Measurements from ENCODE around the gene SLAMF6. TPM values are rescaled to one million over a fixed set of nuclear protein-coding genes. Genes with fewer than 3 reads are reported as not detected.

The SLAMF6 gene
- total RNA-seq, 6 experiments from 2014 or later: 0.26 to 1.1 (median 0.69) TPM

DNA sequence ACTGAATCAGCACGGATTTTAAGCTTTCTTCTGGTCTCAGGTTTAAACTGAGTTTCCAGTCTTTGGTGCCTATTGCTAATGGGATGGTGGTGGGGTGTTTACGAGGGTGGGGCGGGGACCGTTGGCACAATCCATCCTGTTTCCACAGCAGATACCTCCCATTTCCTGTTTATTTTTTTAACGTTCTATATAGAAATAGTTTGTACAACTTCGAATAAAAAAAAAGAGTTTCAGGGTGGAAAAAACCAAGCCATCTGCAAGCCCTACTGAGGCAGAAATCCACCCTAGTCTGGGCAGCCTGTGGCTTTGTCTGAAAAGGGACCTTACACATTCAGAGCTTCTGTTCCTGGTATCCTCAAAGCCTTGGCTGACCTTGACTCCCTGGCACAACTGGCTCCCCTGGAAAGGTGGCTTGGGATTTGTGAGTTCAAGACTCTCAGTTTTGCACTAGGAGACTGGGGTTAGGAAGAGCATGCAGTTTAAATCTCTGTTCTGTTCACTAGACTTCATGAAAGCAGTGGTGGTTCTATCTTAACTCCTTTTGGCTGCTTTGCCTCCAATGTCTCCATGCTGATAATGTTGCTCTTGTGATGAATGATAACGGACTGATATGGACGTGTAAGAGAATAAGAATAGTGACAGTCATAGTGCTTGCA is 76.0 kb downstream of the SLAMF6 start:
- DNase-seq: no peak
- Histone ChIP-seq H3K27ac (no peak overlapping the region), H3K36me3 (no peaks in the 10 kb centered on the region), H3K4me3 (no peak overlapping the region), H3K4me1 (no peaks in the 10 kb centered on the region), H3K9me3 (no peaks in the 10 kb centered on the region), H3K27me3 (no peaks in the 10 kb centered on the region)
- WGBS (ENCODE audit: insufficient coverage, low coverage, low lambda C conversion rate, missing lambda C conversion rate): 51% methylated on average over 8 of the region's 8 CpGs
- intact Hi-C loops (cut with DNase I): no loop called here
- TF ChIP-seq, protein P1, sequence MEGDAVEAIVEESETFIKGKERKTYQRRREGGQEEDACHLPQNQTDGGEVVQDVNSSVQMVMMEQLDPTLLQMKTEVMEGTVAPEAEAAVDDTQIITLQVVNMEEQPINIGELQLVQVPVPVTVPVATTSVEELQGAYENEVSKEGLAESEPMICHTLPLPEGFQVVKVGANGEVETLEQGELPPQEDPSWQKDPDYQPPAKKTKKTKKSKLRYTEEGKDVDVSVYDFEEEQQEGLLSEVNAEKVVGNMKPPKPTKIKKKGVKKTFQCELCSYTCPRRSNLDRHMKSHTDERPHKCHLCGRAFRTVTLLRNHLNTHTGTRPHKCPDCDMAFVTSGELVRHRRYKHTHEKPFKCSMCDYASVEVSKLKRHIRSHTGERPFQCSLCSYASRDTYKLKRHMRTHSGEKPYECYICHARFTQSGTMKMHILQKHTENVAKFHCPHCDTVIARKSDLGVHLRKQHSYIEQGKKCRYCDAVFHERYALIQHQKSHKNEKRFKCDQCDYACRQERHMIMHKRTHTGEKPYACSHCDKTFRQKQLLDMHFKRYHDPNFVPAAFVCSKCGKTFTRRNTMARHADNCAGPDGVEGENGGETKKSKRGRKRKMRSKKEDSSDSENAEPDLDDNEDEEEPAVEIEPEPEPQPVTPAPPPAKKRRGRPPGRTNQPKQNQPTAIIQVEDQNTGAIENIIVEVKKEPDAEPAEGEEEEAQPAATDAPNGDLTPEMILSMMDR (IDR thresholded peaks at IDR 0.05): no peak
- TF ChIP-seq POLR2A (IDR thresholded peaks at IDR 0.05): no peak
- ATAC-seq: no peak

DNA sequence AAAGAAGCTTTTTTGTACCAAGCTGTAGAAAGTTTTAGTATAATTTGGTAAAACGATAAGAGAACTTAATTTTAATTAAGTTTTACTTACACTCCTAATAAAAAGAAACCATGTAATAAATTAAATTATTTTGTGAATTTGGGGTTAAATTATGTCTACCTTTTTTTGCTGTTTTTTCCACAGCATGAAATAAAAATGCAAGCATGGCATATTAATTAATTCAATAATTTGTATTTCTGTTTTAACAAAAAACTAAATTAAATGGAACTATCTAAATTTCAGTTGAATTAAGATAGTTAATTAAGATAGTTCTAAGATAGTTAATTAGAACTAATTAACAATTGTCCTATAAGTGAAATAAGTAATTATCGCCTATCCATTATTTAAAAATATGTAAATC is 83.3 kb downstream of the SLAMF6 start:
- DNase-seq (no peak), ATAC-seq (no peak)
- H3K27ac ChIP-seq: no peak overlapping the region
- H3K4me3 ChIP-seq: no peak overlapping the region
- H3K36me3 ChIP-seq: no peaks in the 10 kb centered on the region
- TF ChIP-seq POLR2A (IDR thresholded peaks at IDR 0.05): no peak
- TF ChIP-seq, protein P1 (IDR thresholded peaks at IDR 0.05): no peak
- no peaks in the 10 kb centered on the region for H3K27me3 ChIP-seq
- intact Hi-C loops (cut with DNase I): no loop called here
- WGBS (ENCODE audit: insufficient coverage, low coverage, low lambda C conversion rate, missing lambda C conversion rate): 58% methylated on average over 2 of the region's 2 CpGs
- no peaks in the 10 kb centered on the region for H3K9me3 ChIP-seq
- H3K4me1 ChIP-seq: peaks cover 0 to 8% (median 3%) of the 10 kb centered on the region in 4 donors

DNA sequence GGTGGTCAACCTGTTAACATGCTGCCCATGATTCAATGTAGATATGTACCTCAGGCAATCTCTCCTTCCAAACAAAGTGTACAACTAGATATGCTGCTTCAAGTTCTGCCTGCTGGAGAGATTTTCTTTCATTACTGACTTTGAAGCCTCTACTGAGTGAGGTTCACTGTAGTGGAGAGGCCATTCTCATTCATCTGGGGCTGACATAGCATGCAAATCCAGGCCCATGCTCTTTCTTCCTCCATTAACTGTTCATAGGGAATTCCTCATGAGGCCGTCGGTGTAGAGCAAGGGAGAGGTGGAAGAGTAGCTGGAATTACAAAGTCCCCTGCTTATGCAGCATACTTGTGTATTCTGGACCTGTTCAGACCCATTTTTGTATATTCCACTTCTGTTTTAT is 84.1 kb downstream of the SLAMF6 start:
- TF ChIP-seq POLR2A (IDR thresholded peaks at IDR 0.05): no peak
- TF ChIP-seq, protein P1 (IDR thresholded peaks at IDR 0.05): no peak
- no peak for ATAC-seq

DNA sequence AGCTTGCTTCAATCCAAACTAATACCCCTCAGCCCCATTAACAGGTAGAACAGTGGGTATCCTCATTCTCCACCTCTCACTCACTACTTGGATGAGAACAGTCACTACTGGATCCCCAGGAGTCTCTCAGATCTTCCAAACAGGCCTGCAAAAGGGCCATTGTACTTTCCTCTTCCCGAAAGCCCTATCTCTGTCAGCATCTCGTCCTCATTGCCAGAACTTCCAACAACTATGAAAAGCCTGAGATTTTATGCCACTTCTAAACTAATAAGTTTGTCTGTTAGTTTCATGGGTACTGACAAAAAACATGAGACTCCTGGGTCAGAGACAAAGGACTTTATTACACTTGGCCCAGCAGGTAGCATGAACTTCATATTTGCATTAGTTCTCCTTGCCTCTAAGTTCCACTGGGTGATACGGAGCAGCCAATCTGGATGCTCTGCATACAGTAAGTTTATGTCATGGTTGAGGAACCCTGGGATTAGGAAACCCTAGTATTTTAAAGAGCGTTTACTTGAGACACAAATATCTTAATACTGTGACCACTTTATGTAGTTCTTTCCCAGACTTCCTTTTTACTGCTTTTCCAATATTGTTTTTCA is 84.6 kb downstream of the SLAMF6 start:
- TF ChIP-seq POLR2A (IDR thresholded peaks at IDR 0.05): no peak
- TF ChIP-seq, protein P1 (IDR thresholded peaks at IDR 0.05): no peak
- no peak for DNase-seq
- Histone ChIP-seq H3K4me3 (peak overlapping the region in 2 of 3 donors; percentile 12 to 36), H3K27me3 (no peaks in the 10 kb centered on the region), H3K9me3 (no peaks in the 10 kb centered on the region), H3K27ac (peak overlapping the region in 2 of 3 donors; percentile 41 to 54), H3K36me3 (no peaks in the 10 kb centered on the region), H3K4me1 (peaks cover 0 to 8% (median 3%) of the 10 kb centered on the region in 4 donors)
- WGBS (ENCODE audit: insufficient coverage, low coverage, low lambda C conversion rate, missing lambda C conversion rate): 58% methylated on average over 4 of the region's 4 CpGs
- ATAC-seq: peak; percentile 58 to 63 (median 61)
- intact Hi-C loops (cut with DNase I): no loop called here

More for the DNA sequence above, 84.1 kb downstream of the SLAMF6 start:
- WGBS (ENCODE audit: insufficient coverage, low coverage, low lambda C conversion rate, missing lambda C conversion rate): 100% methylated on average over 2 of the region's 2 CpGs
- no peak overlapping the region for H3K4me3 ChIP-seq
- H3K36me3 ChIP-seq: no peaks in the 10 kb centered on the region
- peaks cover 0 to 8% (median 3%) of the 10 kb centered on the region in 4 donors for H3K4me1 ChIP-seq
- H3K27me3 ChIP-seq: no peaks in the 10 kb centered on the region
- intact Hi-C loops (cut with DNase I): no loop called here
- no peak overlapping the region for H3K27ac ChIP-seq
- DNase-seq: no peak
- no peaks in the 10 kb centered on the region for H3K9me3 ChIP-seq

All from right lobe of liver (tissue), 6 donors.